Upper lobe of left lung (tissue), 4 donors: ENCODE measurements around the gene DENND4B.

Experiments used
- CTCF ChIP-seq, 6 experiments: fragments of 450-650 bp in 4 of 6; fragments of 200-600 bp in 2 of 6; sonication (generic) in 2 of 6; IDR thresholded peaks; one replicate each; pipeline ENCODE4 v1.5.1; 2016 to 2019; ENCODE audit warnings: antibody characterized with exemption in 6 of 6
- POLR2A ChIP-seq, 4 donors: fragments of 450-650 bp; IDR thresholded peaks; one replicate each; pipeline ENCODE4 v1.5.1; 2016 to 2017; ENCODE audit warnings: antibody characterized with exemption in 4 of 4, mild to moderate bottlenecking in 2 of 4
- POLR2AphosphoS5 ChIP-seq, 2 donors: sonication (generic); formaldehyde crosslinking; IDR thresholded peaks; one replicate each; pipeline ENCODE4 v1.5.1; 2017; ENCODE audit warnings: antibody characterized with exemption in 2 of 2

GRCh38 chr1:153973071-153973470, 26.6 kb upstream of the DENND4B start:
- TF ChIP-seq CTCF (IDR thresholded peaks at IDR 0.05): no peak
- no peak for TF ChIP-seq POLR2A (IDR thresholded peaks at IDR 0.05)
- TF ChIP-seq POLR2AphosphoS5 (IDR thresholded peaks at IDR 0.05): no peak
